CD14-positive monocyte (primary cell): Measurements from ENCODE around the gene RMI1. TPM values are rescaled to one million over a fixed set of nuclear protein-coding genes. Genes with fewer than 3 reads are reported as not detected.
A peak's percentile ranks its signal among the peaks of the same experiment; 100 is the strongest.

ENCODE experiments used
- DNase-seq, 3 donors: peaks; one replicate each; pipeline ENCODE4 v3.0.0-alpha.2; 2011 to 2022
- H2AFZ ChIP-seq: 2 replicates; pipeline ENCODE4 v1.6.0; 2012; ENCODE audit warnings: mild to moderate bottlenecking, low read depth, low read length, inconsistent platforms; ENCODE audit not compliant: insufficient read depth, poor library complexity, severe bottlenecking
- H3K27ac ChIP-seq, 2 donors: 1 replicate in 1 of 2; 2 replicates in 1 of 2; pipeline ENCODE4 v1.5.1; 2012 to 2013; ENCODE audit warnings: low read length in 2 of 2, control low read depth in 1 of 2, inconsistent platforms in 1 of 2, low read depth in 1 of 2, mild to moderate bottlenecking in 1 of 2
- H3K27me3 ChIP-seq, 2 donors: one replicate each; pipeline versions ENCODE4 v1.6.0 to v1.6.1; 2011 to 2013; ENCODE audit warnings: low read length in 2 of 2; ENCODE audit not compliant: control insufficient read depth in 2 of 2, insufficient read depth in 2 of 2
- H3K36me3 ChIP-seq, 2 donors: replicated peaks in 1 of 2; 1 replicate in 1 of 2; 2 replicates in 1 of 2; pipeline versions ENCODE4 v1.5.1 to v1.6.1; 2012 to 2013; ENCODE audit warnings: low read length in 2 of 2, control low read depth in 1 of 2, inconsistent platforms in 1 of 2, mild to moderate bottlenecking in 1 of 2; ENCODE audit not compliant: insufficient read depth in 2 of 2, control insufficient read depth in 1 of 2
- H3K4me1 ChIP-seq, 2 donors: 1 replicate in 1 of 2; 2 replicates in 1 of 2; pipeline versions ENCODE4 v1.5.1 to v1.6.1; 2012 to 2013; ENCODE audit warnings: low read length in 2 of 2, control low read depth in 1 of 2, inconsistent platforms in 1 of 2, mild to moderate bottlenecking in 1 of 2, moderate library complexity in 1 of 2; ENCODE audit not compliant: insufficient read depth in 2 of 2, control insufficient read depth in 1 of 2
- H3K4me2 ChIP-seq: replicated peaks from 2 replicates; pipeline ENCODE3; 2012; ENCODE audit warnings: low read length, moderate library complexity, mild to moderate bottlenecking; ENCODE audit not compliant: poor library complexity, severe bottlenecking; ENCODE audit errors: extremely low read depth
- H3K4me3 ChIP-seq, 3 experiments: fragments of 200-600 bp in 1 of 3; sonication (generic) in 1 of 3; replicated peaks in 1 of 3; 1 replicate in 2 of 3; 2 replicates in 1 of 3; pipeline ENCODE4 v1.5.1; 2011 to 2013; ENCODE audit warnings: low read length in 3 of 3, mild to moderate bottlenecking in 3 of 3, control low read depth in 2 of 3, low read depth in 2 of 3, inconsistent platforms in 1 of 3, moderate library complexity in 1 of 3
- H3K79me2 ChIP-seq: 2 replicates; pipeline ENCODE4 v1.6.0; 2012; ENCODE audit warnings: mild to moderate bottlenecking, control low read depth, inconsistent platforms, low read length, moderate library complexity; ENCODE audit not compliant: insufficient read depth
- H3K9ac ChIP-seq: 2 replicates; pipeline ENCODE4 v1.6.0; 2017; ENCODE audit warnings: low read length, mild to moderate bottlenecking; ENCODE audit not compliant: insufficient read depth, poor library complexity, severe bottlenecking
- H3K9me3 ChIP-seq, 2 donors: replicated peaks in 1 of 2; 1 replicate in 1 of 2; 2 replicates in 1 of 2; pipeline versions ENCODE4 v1.5.1 to v1.6.1; 2012 to 2013; ENCODE audit warnings: low read length in 2 of 2, control low read depth in 1 of 2; ENCODE audit not compliant: control insufficient read depth in 1 of 2, insufficient read depth in 1 of 2
- H4K20me1 ChIP-seq: 2 replicates; pipeline ENCODE4 v1.6.0; 2012; ENCODE audit warnings: mild to moderate bottlenecking, low read length, control low read depth, moderate library complexity; ENCODE audit not compliant: insufficient read depth
- H3K27ac Mint-ChIP-seq, 7 donors: one replicate each; pipeline ENCODE4 v1.8.0; 2020; ENCODE audit warnings: mild to moderate bottlenecking in 7 of 7, mixed read lengths in 7 of 7, moderate library complexity in 6 of 7, inconsistent platforms in 2 of 7
- H3K27me3 Mint-ChIP-seq, 3 donors: one replicate each; pipeline ENCODE4 v1.8.0; 2021 to 2022; ENCODE audit warnings: low read depth in 3 of 3, mild to moderate bottlenecking in 3 of 3, mixed read lengths in 3 of 3, moderate library complexity in 3 of 3, inconsistent platforms in 1 of 3
- H3K36me3 Mint-ChIP-seq, 2 donors: one replicate each; pipeline ENCODE4 v1.8.0; 2020; ENCODE audit warnings: mixed read lengths in 2 of 2, inconsistent platforms in 1 of 2, mild to moderate bottlenecking in 1 of 2
- H3K4me1 Mint-ChIP-seq: one replicate; pipeline ENCODE4 v1.8.0; 2020; ENCODE audit warnings: mild to moderate bottlenecking, mixed read lengths
- H3K4me3 Mint-ChIP-seq, 2 donors: one replicate each; pipeline ENCODE4 v1.8.0; 2020; ENCODE audit warnings: mild to moderate bottlenecking in 2 of 2, mixed read lengths in 2 of 2, moderate library complexity in 1 of 2
- H3K9me3 Mint-ChIP-seq, 7 donors: one replicate each; pipeline ENCODE4 v1.8.0; 2020 to 2022; ENCODE audit warnings: mixed read lengths in 7 of 7, mild to moderate bottlenecking in 6 of 7, moderate library complexity in 6 of 7, inconsistent platforms in 2 of 7
- CTCF ChIP-seq: fragments of 200-600 bp; IDR thresholded peaks from one replicate; pipeline ENCODE4 v1.8.0; 2022; ENCODE audit warnings: antibody characterized with exemption, mild to moderate bottlenecking
- WGBS: methylation state at CpG from one replicate; pipeline ENCODE4 v1.1.5; 2013; ENCODE audit warnings: missing lambda C conversion rate; ENCODE audit not compliant: insufficient coverage; 5-methylcytosine and 5-hydroxymethylcytosine counted together
- intact Hi-C, 2 donors: fragments of 100-400 bp; cut with micrococcal nuclease; formaldehyde crosslinking; loops; one replicate each; pipeline versions ENCODE4 v1.15.0 to v1.15.1; 2023
- polyA plus RNA-seq, 3 donors: library from polyadenylated mRNA; depleted of rRNA in 1 of 3; unstranded in 2 of 3; stranded (reverse) in 1 of 3; fragments of 300-500 nt in 2 of 3; fragments of >200 nt in 1 of 3; fragmentation: Illumina TruSeq in 2 of 3; gene quantifications; 1 replicate in 2 of 3; 2 replicates in 1 of 3; pipeline ENCODE4 v1.2.3, GENCODE V29; 2012 to 2021

Gene RMI1
- polyA plus RNA-seq, 3 donors: 1.7 to 11.5 (median 5.3) TPM

- peaks cover 17 to 47% of the 10 kb centered on the region in 2 donors for H3K4me1 ChIP-seq
- peak overlapping the region; percentile 97 for H3K9ac ChIP-seq
- DNase-seq: peak; percentile 78 to 84 (median 78)
- H2AFZ ChIP-seq: no peak overlapping the region
- Mint-ChIP-seq H3K27me3 (no peaks in the 10 kb centered on the region), H3K27ac (peak overlapping the region; percentile 99 to 100 (median 99)), H3K4me1 (peaks cover 38% of the 10 kb centered on the region), H3K36me3 (peaks cover 38 to 40% of the 10 kb centered on the region in 2 donors), H3K9me3 (peaks cover 0 to 3% (median 0%) of the 10 kb centered on the region in 7 donors), H3K4me3 (peak overlapping the region; percentile 99 to 100)
- H3K36me3 ChIP-seq: peaks cover 36 to 40% of the 10 kb centered on the region in 2 donors
- H3K4me2 ChIP-seq: peak overlapping the region; percentile 78
- no peaks in the 10 kb centered on the region for H3K9me3 ChIP-seq
- no peaks in the 10 kb centered on the region for H3K27me3 ChIP-seq
- peaks cover 52% of the 10 kb centered on the region for H4K20me1 ChIP-seq
- H3K27ac ChIP-seq: peak overlapping the region; percentile 97 to 99
- peaks cover 98% of the 10 kb centered on the region for H3K79me2 ChIP-seq
- H3K4me3 ChIP-seq: peak overlapping the region; percentile 72 to 100 (median 88)
- 0% methylated on average over 37 of the region's 55 CpGs for WGBS
- intact Hi-C loops: loop anchor here in 1 of 2 donors (2.0 kb wide), 1 partner anchor 58 kb away; the partner anchor contains the start of gene KIF27
- TF ChIP-seq CTCF: no peak
Observed at GRCh38 chr9:83978992-83979811, 1.4 kb upstream of the RMI1 start.

- H3K4me3 Mint-ChIP-seq: peak within 1 kb of the TSS; percentile 99 to 100
- Histone ChIP-seq H3K4me3 (peak within 1 kb of the TSS; percentile 72 to 100 (median 88)), H3K27me3 (no peaks in the 10 kb centered on the region), H3K9ac (peak within 1 kb of the TSS; percentile 97), H2AFZ (peak within 1 kb of the TSS; percentile 90), H3K36me3 (peaks cover 29 to 33% of the 10 kb centered on the region in 2 donors), H4K20me1 (peaks cover 45% of the 10 kb centered on the region), H3K9me3 (no peaks in the 10 kb centered on the region), H3K27ac (peak within 1 kb of the TSS; percentile 97 to 99), H3K79me2 (peaks cover 98% of the 10 kb centered on the region), H3K4me1 (peaks cover 17 to 49% of the 10 kb centered on the region in 2 donors), H3K4me2 (peak within 1 kb of the TSS; percentile 78)
- H3K4me1 Mint-ChIP-seq: peaks cover 40% of the 10 kb centered on the region
- H3K27ac Mint-ChIP-seq: peak within 1 kb of the TSS; percentile 99 to 100 (median 99)
- TF ChIP-seq CTCF: no peak
- peaks cover 31 to 33% of the 10 kb centered on the region in 2 donors for H3K36me3 Mint-ChIP-seq
- 0% methylated on average over 54 of the region's 57 CpGs for WGBS
- peaks cover 0 to 3% (median 0%) of the 10 kb centered on the region in 7 donors for H3K9me3 Mint-ChIP-seq
- H3K27me3 Mint-ChIP-seq: no peaks in the 10 kb centered on the region
- DNase-seq: peak; percentile 96 to 99 (median 99)
- intact Hi-C loops: loop anchor here (2.0 to 10.0 kb wide), 3 partner anchors 58 to 275 kb away; partner anchors contain the start of genes KIF27 (in 2 of the 2) and UBQLN1 (in 1 of the 2)
Observed at GRCh38 chr9:83979812-83980394, 702 bp upstream of the RMI1 start, which contains the start of gene HNRNPK. TSS of gene HNRNPK (minus strand) at chr9:83980215. CDS start at chr9:83978252, 1,963 bp downstream.
